GM23338 (cell line): Measurements from ENCODE around the gene C14orf180. TPM values are rescaled to one million over a fixed set of nuclear protein-coding genes. Genes with fewer than 3 reads are reported as not detected.

Experiments
- ATAC-seq: fragments of 200-7000 bp; cut with Tn5 transposase; 3 replicates; pipeline ENCODE4 v1.9.1; 2020
- DNase-seq: peaks from one replicate; pipeline ENCODE4 v3.0.0-alpha.2; 2015; ENCODE audit warnings: low spot score
- H2AFZ ChIP-seq: fragments of 200-600 bp; sonication (generic); 2 replicates; pipeline ENCODE4 v1.8.0; 2016; ENCODE audit warnings: antibody characterized with exemption, mild to moderate bottlenecking, moderate library complexity
- H3F3A ChIP-seq: fragments of 200-600 bp; sonication (generic); replicated peaks from 2 replicates; pipeline ENCODE4 v1.8.0; 2017; ENCODE audit warnings: antibody characterized with exemption, mixed run types, low read depth
- H3K27ac ChIP-seq: fragments of 200-600 bp; sonication (generic); 2 replicates; pipeline ENCODE4 v1.6.1; 2016; ENCODE audit warnings: low read depth
- H3K27me3 ChIP-seq: fragments of 200-600 bp; sonication (generic); 2 replicates; pipeline ENCODE4 v1.8.0; 2016; ENCODE audit warnings: mild to moderate bottlenecking, mixed run types, moderate library complexity; ENCODE audit not compliant: insufficient read depth
- H3K36me3 ChIP-seq: fragments of 200-600 bp; sonication (generic); 2 replicates; pipeline ENCODE4 v1.8.0; 2016; ENCODE audit warnings: mild to moderate bottlenecking; ENCODE audit not compliant: insufficient read depth
- H3K4me1 ChIP-seq: fragments of 200-600 bp; sonication (generic); 2 replicates; pipeline ENCODE4 v1.8.0; 2016; ENCODE audit warnings: mild to moderate bottlenecking, moderate library complexity; ENCODE audit not compliant: insufficient read depth
- H3K4me2 ChIP-seq: fragments of 200-600 bp; sonication (generic); 2 replicates; pipeline ENCODE4 v1.7.1; 2017; ENCODE audit warnings: mixed run types
- H3K4me3 ChIP-seq: fragments of 200-600 bp; sonication (generic); 2 replicates; pipeline ENCODE4 v1.6.1; 2016; ENCODE audit warnings: mixed run types
- H3K79me2 ChIP-seq: fragments of 200-600 bp; sonication (generic); replicated peaks from 2 replicates; pipeline ENCODE4 v1.8.0; 2017; ENCODE audit warnings: mild to moderate bottlenecking; ENCODE audit not compliant: insufficient read depth
- H3K9me2 ChIP-seq: fragments of 200-600 bp; sonication (generic); 2 replicates; pipeline ENCODE4 v1.8.0; 2017; ENCODE audit not compliant: insufficient read depth
- H4K20me1 ChIP-seq: fragments of 200-600 bp; sonication (generic); replicated peaks from 2 replicates; pipeline ENCODE4 v1.8.0; 2017; ENCODE audit warnings: mild to moderate bottlenecking; ENCODE audit not compliant: insufficient read depth
- H3K27ac Mint-ChIP-seq: 2 replicates; pipeline ENCODE4 v1.8.0; 2020; ENCODE audit warnings: inconsistent platforms, mild to moderate bottlenecking, moderate library complexity, mixed read lengths
- H3K27me3 Mint-ChIP-seq: 3 replicates; pipeline ENCODE4 v1.8.0; 2022; ENCODE audit warnings: low read depth, mild to moderate bottlenecking, moderate library complexity, mixed read lengths, inconsistent platforms; ENCODE audit not compliant: insufficient read depth, poor library complexity
- H3K36me3 Mint-ChIP-seq: 3 replicates; pipeline ENCODE4 v1.8.0; 2021; ENCODE audit warnings: low read depth, mild to moderate bottlenecking, inconsistent platforms, moderate library complexity, mixed read lengths
- H3K4me1 Mint-ChIP-seq: 3 replicates; pipeline ENCODE4 v1.8.0; 2020; ENCODE audit warnings: mild to moderate bottlenecking, inconsistent platforms, mixed read lengths
- H3K4me3 Mint-ChIP-seq: 3 replicates; pipeline ENCODE4 v1.8.0; 2021; ENCODE audit warnings: moderate library complexity, mild to moderate bottlenecking, inconsistent platforms, mixed read lengths
- H3K9me3 Mint-ChIP-seq: 3 replicates; pipeline ENCODE4 v1.8.0; 2020; ENCODE audit warnings: moderate library complexity, mild to moderate bottlenecking, inconsistent platforms, mixed read lengths
- CREB1 ChIP-seq: fragments of 250-450 bp; sonication (Bioruptor Pico); IDR thresholded peaks from 2 replicates; pipeline ENCODE4 v1.5.0; 2020; ENCODE audit warnings: low read depth, mild to moderate bottlenecking, moderate library complexity
- CTCF ChIP-seq, 2 experiments: fragments of 200-600 bp in 1 of 2; sonication (generic) in 1 of 2; conservative IDR thresholded peaks; 2 replicates each; pipeline versions ENCODE4 v1.5.1 to v1.6.1; 2016 to 2017; ENCODE audit warnings: antibody characterized with exemption in 2 of 2, low read depth in 2 of 2, mild to moderate bottlenecking in 2 of 2, moderate library complexity in 1 of 2
- ETS1 ChIP-seq: IDR thresholded peaks from 2 replicates; pipeline ENCODE4 v1.6.1; 2016; ENCODE audit warnings: antibody characterized with exemption
- EZH2 ChIP-seq: fragments of 200-600 bp; sonication (generic); IDR thresholded peaks from one replicate; pipeline ENCODE4 v1.8.0; 2017; ENCODE audit warnings: antibody characterized with exemption, mild to moderate bottlenecking, low read depth; ENCODE audit not compliant: unreplicated experiment
- EZH2phosphoT487 ChIP-seq: fragments of 200-600 bp; sonication (generic); IDR thresholded peaks from one replicate; pipeline ENCODE4 v1.8.1; 2018; ENCODE audit warnings: antibody characterized with exemption; ENCODE audit not compliant: unreplicated experiment
- JUNB ChIP-seq: IDR thresholded peaks from one replicate; pipeline ENCODE4 v1.6.1; 2016; ENCODE audit warnings: antibody characterized with exemption; ENCODE audit not compliant: unreplicated experiment
- NANOG ChIP-seq: IDR thresholded peaks from 2 replicates; pipeline ENCODE4 v1.6.1; 2016; ENCODE audit warnings: antibody characterized with exemption, borderline replicate concordance
- POLR2AphosphoS5 ChIP-seq: IDR thresholded peaks from 2 replicates; pipeline ENCODE4 v1.6.1; 2016; ENCODE audit warnings: antibody characterized with exemption, low read depth
- REST ChIP-seq: IDR thresholded peaks from one replicate; pipeline ENCODE4 v1.6.1; 2018; ENCODE audit warnings: antibody characterized with exemption; ENCODE audit not compliant: unreplicated experiment
- STAT1 ChIP-seq: IDR thresholded peaks from one replicate; pipeline ENCODE4 v1.6.1; 2016; ENCODE audit warnings: antibody characterized with exemption; ENCODE audit not compliant: unreplicated experiment
- ZNF114 ChIP-seq: fragments of 250-450 bp; sonication (Bioruptor Pico); IDR thresholded peaks from 2 replicates; pipeline ENCODE4 v1.5.0; 2020; ENCODE audit warnings: mild to moderate bottlenecking, moderate library complexity
- ZNF331 ChIP-seq: fragments of 250-450 bp; sonication (Bioruptor Pico); IDR thresholded peaks from 2 replicates; pipeline ENCODE4 v1.5.0; 2020; ENCODE audit warnings: low read depth, mild to moderate bottlenecking, moderate library complexity
- polyA plus RNA-seq: library from polyadenylated mRNA; unstranded; fragments of >200 nt; fragmentation: Nextera tagmentation; extraction: Ambion mirVana; gene quantifications from 2 replicates; pipeline ENCODE4 v1.2.1, GENCODE V29; 2016
- total RNA-seq: library from RNA; depleted of rRNA; stranded (reverse); fragments of >200 nt; shearing (Covaris generic); gene quantifications from 2 replicates; pipeline ENCODE4 v1.2.3, GENCODE V29; 2014
- TF ChIP-seq, protein P1 (sequence below): fragments of 250-450 bp; sonication (Bioruptor Pico); IDR thresholded peaks from 2 replicates; pipeline ENCODE4 v1.5.0; 2020; ENCODE audit warnings: mild to moderate bottlenecking, moderate library complexity

Gene C14orf180
- total and polyA plus RNA-seq, 2 experiments from 2014 or later = not detected

GRCh38 chr14:104632781-104633180 lies 53.2 kb downstream of the C14orf180 start:
- no peaks in the 10 kb centered on the region for H3K79me2 ChIP-seq
- H3K36me3 Mint-ChIP-seq = peaks cover 3% of the 10 kb centered on the region; the same call in 1 of the 3 replicates
- no peaks in the 10 kb centered on the region for H3K36me3 ChIP-seq
- ATAC-seq = no peak
- H2AFZ ChIP-seq = no peak overlapping the region
- H4K20me1 ChIP-seq = no peaks in the 10 kb centered on the region
- DNase-seq = no peak
- no peak overlapping the region for H3K4me2 ChIP-seq
- TF ChIP-seq NANOG (no peak), STAT1 (no peak), POLR2AphosphoS5 (no peak), JUNB (no peak), REST (no peak), EZH2phosphoT487 (no peak), ZNF331 (CRISPR knock-in tag) (no peak), ZNF114 (no peak), EZH2 (no peak), CREB1 (no peak), ETS1 (no peak), CTCF (conservative IDR thresholded peaks at IDR 0.05; ENCODE audit: low read depth in 2 of 2) (no peak)
- TF ChIP-seq, protein P1, sequence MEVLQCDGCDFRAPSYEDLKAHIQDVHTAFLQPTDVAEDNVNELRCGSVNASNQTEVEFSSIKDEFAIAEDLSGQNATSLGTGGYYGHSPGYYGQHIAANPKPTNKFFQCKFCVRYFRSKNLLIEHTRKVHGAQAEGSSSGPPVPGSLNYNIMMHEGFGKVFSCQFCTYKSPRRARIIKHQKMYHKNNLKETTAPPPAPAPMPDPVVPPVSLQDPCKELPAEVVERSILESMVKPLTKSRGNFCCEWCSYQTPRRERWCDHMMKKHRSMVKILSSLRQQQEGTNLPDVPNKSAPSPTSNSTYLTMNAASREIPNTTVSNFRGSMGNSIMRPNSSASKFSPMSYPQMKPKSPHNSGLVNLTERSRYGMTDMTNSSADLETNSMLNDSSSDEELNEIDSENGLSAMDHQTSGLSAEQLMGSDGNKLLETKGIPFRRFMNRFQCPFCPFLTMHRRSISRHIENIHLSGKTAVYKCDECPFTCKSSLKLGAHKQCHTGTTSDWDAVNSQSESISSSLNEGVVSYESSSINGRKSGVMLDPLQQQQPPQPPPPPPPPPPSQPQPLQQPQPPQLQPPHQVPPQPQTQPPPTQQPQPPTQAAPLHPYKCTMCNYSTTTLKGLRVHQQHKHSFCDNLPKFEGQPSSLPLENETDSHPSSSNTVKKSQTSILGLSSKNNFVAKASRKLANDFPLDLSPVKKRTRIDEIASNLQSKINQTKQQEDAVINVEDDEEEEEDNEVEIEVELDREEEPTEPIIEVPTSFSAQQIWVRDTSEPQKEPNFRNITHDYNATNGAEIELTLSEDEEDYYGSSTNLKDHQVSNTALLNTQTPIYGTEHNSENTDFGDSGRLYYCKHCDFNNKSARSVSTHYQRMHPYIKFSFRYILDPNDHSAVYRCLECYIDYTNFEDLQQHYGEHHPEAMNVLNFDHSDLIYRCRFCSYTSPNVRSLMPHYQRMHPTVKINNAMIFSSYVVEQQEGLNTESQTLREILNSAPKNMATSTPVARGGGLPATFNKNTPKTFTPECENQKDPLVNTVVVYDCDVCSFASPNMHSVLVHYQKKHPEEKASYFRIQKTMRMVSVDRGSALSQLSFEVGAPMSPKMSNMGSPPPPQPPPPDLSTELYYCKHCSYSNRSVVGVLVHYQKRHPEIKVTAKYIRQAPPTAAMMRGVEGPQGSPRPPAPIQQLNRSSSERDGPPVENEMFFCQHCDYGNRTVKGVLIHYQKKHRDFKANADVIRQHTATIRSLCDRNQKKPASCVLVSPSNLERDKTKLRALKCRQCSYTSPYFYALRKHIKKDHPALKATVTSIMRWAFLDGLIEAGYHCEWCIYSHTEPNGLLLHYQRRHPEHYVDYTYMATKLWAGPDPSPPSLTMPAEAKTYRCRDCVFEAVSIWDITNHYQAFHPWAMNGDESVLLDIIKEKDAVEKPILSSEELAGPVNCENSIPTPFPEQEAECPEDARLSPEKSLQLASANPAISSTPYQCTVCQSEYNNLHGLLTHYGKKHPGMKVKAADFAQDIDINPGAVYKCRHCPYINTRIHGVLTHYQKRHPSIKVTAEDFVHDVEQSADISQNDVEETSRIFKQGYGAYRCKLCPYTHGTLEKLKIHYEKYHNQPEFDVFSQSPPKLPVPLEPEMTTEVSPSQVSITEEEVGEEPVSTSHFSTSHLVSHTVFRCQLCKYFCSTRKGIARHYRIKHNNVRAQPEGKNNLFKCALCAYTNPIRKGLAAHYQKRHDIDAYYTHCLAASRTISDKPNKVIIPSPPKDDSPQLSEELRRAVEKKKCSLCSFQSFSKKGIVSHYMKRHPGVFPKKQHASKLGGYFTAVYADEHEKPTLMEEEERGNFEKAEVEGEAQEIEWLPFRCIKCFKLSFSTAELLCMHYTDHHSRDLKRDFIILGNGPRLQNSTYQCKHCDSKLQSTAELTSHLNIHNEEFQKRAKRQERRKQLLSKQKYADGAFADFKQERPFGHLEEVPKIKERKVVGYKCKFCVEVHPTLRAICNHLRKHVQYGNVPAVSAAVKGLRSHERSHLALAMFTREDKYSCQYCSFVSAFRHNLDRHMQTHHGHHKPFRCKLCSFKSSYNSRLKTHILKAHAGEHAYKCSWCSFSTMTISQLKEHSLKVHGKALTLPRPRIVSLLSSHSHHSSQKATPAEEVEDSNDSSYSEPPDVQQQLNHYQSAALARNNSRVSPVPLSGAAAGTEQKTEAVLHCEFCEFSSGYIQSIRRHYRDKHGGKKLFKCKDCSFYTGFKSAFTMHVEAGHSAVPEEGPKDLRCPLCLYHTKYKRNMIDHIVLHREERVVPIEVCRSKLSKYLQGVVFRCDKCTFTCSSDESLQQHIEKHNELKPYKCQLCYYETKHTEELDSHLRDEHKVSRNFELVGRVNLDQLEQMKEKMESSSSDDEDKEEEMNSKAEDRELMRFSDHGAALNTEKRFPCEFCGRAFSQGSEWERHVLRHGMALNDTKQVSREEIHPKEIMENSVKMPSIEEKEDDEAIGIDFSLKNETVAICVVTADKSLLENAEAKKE = no peak
- no peaks in the 10 kb centered on the region for H3F3A ChIP-seq
- no peak overlapping the region for H3K4me3 Mint-ChIP-seq
- no peaks in the 10 kb centered on the region for H3K27me3 ChIP-seq
- H3K27ac ChIP-seq = no peak overlapping the region
- H3K4me1 ChIP-seq = no peaks in the 10 kb centered on the region
- no peaks in the 10 kb centered on the region for H3K9me2 ChIP-seq
- H3K4me3 ChIP-seq = no peak overlapping the region
- H3K4me1 Mint-ChIP-seq = no peaks in the 10 kb centered on the region; the same call in 2 of the 3 replicates
- peaks cover 13% of the 10 kb centered on the region for H3K9me3 Mint-ChIP-seq
- H3K27ac Mint-ChIP-seq = no peak overlapping the region
- H3K27me3 Mint-ChIP-seq = peaks cover 2% of the 10 kb centered on the region
